Caco-2 (cell line): ENCODE measurements around the gene NLGN3. TPM values are rescaled to one million over a fixed set of nuclear protein-coding genes. Genes with fewer than 3 reads are reported as not detected.
A peak's percentile ranks its signal among the peaks of the same experiment; 100 is the strongest.

Source experiments
- BruUV-seq: library from RNA; stranded (reverse); fragments of 400-500 nt; replicated peaks from 2 replicates; lab custom pipeline; 2021; lab: Mats Ljungman, UMichigan
- CTCF ChIA-PET: fragments of 300-600 bp; sonication (Branson Sonifier 250); formaldehyde crosslinking; loops from one replicate; lab custom pipeline; 2022; ENCODE audit warnings: antibody characterized with exemption; lab: Charles Lee
- POLR2A ChIA-PET: fragments of 300-600 bp; sonication (Branson Sonifier 250); formaldehyde crosslinking; loops from one replicate; lab custom pipeline; 2022; ENCODE audit warnings: antibody characterized with exemption; lab: Charles Lee
- DNase-seq, 2 experiments: peaks; one replicate each; pipeline versions ENCODE4 v3.0.0 to v3.0.0-alpha.2; 2020 to 2022
- H3K27me3 ChIP-seq: replicated peaks from 2 replicates; pipeline ENCODE4 v1.6.0; 2011; ENCODE audit warnings: low read length; ENCODE audit not compliant: control insufficient read depth, insufficient read depth
- H3K36me3 ChIP-seq: 2 replicates; pipeline ENCODE4 v1.5.1; 2011; ENCODE audit warnings: low read length; ENCODE audit not compliant: control insufficient read depth, insufficient read depth
- H3K4me1 ChIP-seq: fragments of 250-450 bp; sonication (Bioruptor Pico); 2 replicates; pipeline ENCODE4 v1.5.1; 2020; ENCODE audit warnings: mild to moderate bottlenecking
- H3K4me3 ChIP-seq: 2 replicates; pipeline ENCODE4 v1.5.1; 2011; ENCODE audit warnings: low read depth, mild to moderate bottlenecking, control low read depth, low read length
- H3K9me3 ChIP-seq: fragments of 250-450 bp; sonication (Bioruptor Pico); 2 replicates; pipeline ENCODE4 v1.5.1; 2020; ENCODE audit warnings: mild to moderate bottlenecking, moderate library complexity
- H3K27ac Mint-ChIP-seq: one replicate; pipeline ENCODE4 v1.8.0; 2022; ENCODE audit warnings: mixed read lengths; ENCODE audit not compliant: unreplicated experiment
- H3K27me3 Mint-ChIP-seq: one replicate; pipeline ENCODE4 v1.8.0; 2022; ENCODE audit warnings: mixed read lengths; ENCODE audit not compliant: insufficient read depth, unreplicated experiment
- H3K36me3 Mint-ChIP-seq: one replicate; pipeline ENCODE4 v1.8.0; 2022; ENCODE audit warnings: mild to moderate bottlenecking, mixed read lengths; ENCODE audit not compliant: insufficient read depth, unreplicated experiment
- H3K4me1 Mint-ChIP-seq: one replicate; pipeline ENCODE4 v1.8.0; 2022; ENCODE audit warnings: low read depth, mixed read lengths; ENCODE audit not compliant: unreplicated experiment
- H3K4me3 Mint-ChIP-seq: one replicate; pipeline ENCODE4 v1.8.0; 2022; ENCODE audit warnings: mild to moderate bottlenecking, moderate library complexity, mixed read lengths; ENCODE audit not compliant: unreplicated experiment
- H3K9me3 Mint-ChIP-seq: one replicate; pipeline ENCODE4 v1.8.0; 2022; ENCODE audit warnings: mixed read lengths; ENCODE audit not compliant: unreplicated experiment
- CTCF ChIP-seq, 2 experiments: fragments of 200-600 bp in 1 of 2; IDR thresholded peaks; 1 replicate in 1 of 2; 2 replicates in 1 of 2; pipeline versions ENCODE4 v1.5.1 to v1.8.0; 2011 to 2022; ENCODE audit warnings: antibody characterized with exemption in 1 of 2, control low read depth in 1 of 2, inconsistent platforms in 1 of 2, low read depth in 1 of 2, low read length in 1 of 2, mild to moderate bottlenecking in 1 of 2, moderate library complexity in 1 of 2; ENCODE audit not compliant: insufficient read depth in 1 of 2, severe bottlenecking in 1 of 2, unreplicated experiment in 1 of 2
- intact Hi-C: fragments of 100-400 bp; cut with micrococcal nuclease; formaldehyde crosslinking; loops from one replicate; pipeline ENCODE4 v1.10.0; 2022; ENCODE audit not compliant: unreplicated experiment
- total RNA-seq: library from RNA; stranded (reverse); gene quantifications from 2 replicates; pipeline ENCODE4 v1.2.3, GENCODE V29; 2022

The NLGN3 gene
- total RNA-seq, 1 experiment from 2014 or later: 0.61 TPM

DNA sequence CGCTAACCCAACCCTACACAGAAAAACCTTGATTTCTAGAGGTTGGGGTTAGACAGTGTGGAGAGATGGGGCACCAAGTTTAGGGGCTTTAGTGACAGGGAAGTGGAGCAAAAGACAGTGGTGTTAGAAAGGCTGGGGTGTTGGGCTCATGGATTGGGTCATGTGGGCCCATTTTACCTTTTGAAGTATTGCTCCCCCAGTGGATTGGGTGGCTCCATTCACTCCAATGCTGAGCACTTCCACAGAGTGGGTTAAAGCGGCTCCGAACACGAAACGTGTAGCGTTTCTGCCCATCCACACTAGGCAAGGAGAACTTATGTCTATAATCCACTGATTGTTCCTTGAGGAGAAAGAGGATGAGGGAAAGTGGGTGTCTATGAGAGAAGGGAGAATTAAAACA, 35.6 kb upstream of the NLGN3 start:
- Mint-ChIP-seq H3K27me3 (no peaks in the 10 kb centered on the region), H3K4me1 (peaks cover 27% of the 10 kb centered on the region), H3K4me3 (no peak overlapping the region), H3K27ac (no peak overlapping the region), H3K36me3 (peaks cover 6% of the 10 kb centered on the region), H3K9me3 (no peaks in the 10 kb centered on the region)
- no TSS peak for BruUV-seq
- ChIA-PET POLR2A (no interaction called here), CTCF (no interaction called here)
- intact Hi-C loops: no loop called here
- peaks cover 9% of the 10 kb centered on the region for H3K4me1 ChIP-seq
- no peak for TF ChIP-seq CTCF (IDR thresholded peaks at IDR 0.05; ENCODE audit: insufficient read depth in 1 of 2, low read depth in 1 of 2, low read length in 1 of 2, severe bottlenecking in 1 of 2, unreplicated experiment in 1 of 2)
- H3K36me3 ChIP-seq: no peaks in the 10 kb centered on the region
- no peaks in the 10 kb centered on the region for H3K27me3 ChIP-seq
- no peaks in the 10 kb centered on the region for H3K9me3 ChIP-seq
- DNase-seq: no peak
- no peak overlapping the region for H3K4me3 ChIP-seq

GRCh38 chrX:71111141-71111843, 33.3 kb upstream of the NLGN3 start, which contains the start of gene IL2RG:
IL2RG (minus strand) TSS chrX:71111577; CDS start chrX:71111539, 38 bp downstream.
- TF ChIP-seq CTCF (IDR thresholded peaks at IDR 0.05; ENCODE audit: insufficient read depth in 1 of 2, low read depth in 1 of 2, low read length in 1 of 2, severe bottlenecking in 1 of 2, unreplicated experiment in 1 of 2): no peak
- BruUV-seq: TSS peak; percentile 67
- Mint-ChIP-seq H3K27ac (peak within 1 kb of the TSS; percentile 71), H3K9me3 (no peaks in the 10 kb centered on the region), H3K4me3 (peak within 1 kb of the TSS; percentile 38), H3K36me3 (peaks cover 6% of the 10 kb centered on the region), H3K4me1 (peaks cover 19% of the 10 kb centered on the region), H3K27me3 (no peaks in the 10 kb centered on the region)
- no peaks in the 10 kb centered on the region for H3K9me3 ChIP-seq
- intact Hi-C loops: no loop called here
- no peaks in the 10 kb centered on the region for H3K36me3 ChIP-seq
- peak; percentile 19 to 45 for DNase-seq
- H3K4me3 ChIP-seq: peak within 1 kb of the TSS; percentile 18; the same call in 1 of the 2 replicates
- H3K4me1 ChIP-seq: peaks cover 2% of the 10 kb centered on the region; the same call in 1 of the 2 replicates
- CTCF ChIA-PET: interaction anchor here (0.8 kb wide), 1 partner anchor 9 kb away, joined by 3 read pairs; no protein-coding TSS in a partner anchor
- POLR2A ChIA-PET: interaction anchor here (0.9 kb wide), 1 partner anchor 28 kb away, joined by 3 read pairs; no protein-coding TSS in a partner anchor
- no peaks in the 10 kb centered on the region for H3K27me3 ChIP-seq

GRCh38 chrX:71111921-71112431, 32.7 kb upstream of the NLGN3 start:
- peaks cover 6% of the 10 kb centered on the region for H3K36me3 Mint-ChIP-seq
- BruUV-seq: TSS peak; percentile 41

More at GRCh38 chrX:71111921-71112431, 32.7 kb upstream of the NLGN3 start:
- H3K4me1 ChIP-seq: no peaks in the 10 kb centered on the region
- H3K9me3 ChIP-seq: no peaks in the 10 kb centered on the region
- intact Hi-C loops: no loop called here
- DNase-seq: no peak
- H3K4me1 Mint-ChIP-seq: peaks cover 19% of the 10 kb centered on the region
- H3K27me3 Mint-ChIP-seq: no peaks in the 10 kb centered on the region
- no peaks in the 10 kb centered on the region for H3K36me3 ChIP-seq
- H3K27ac Mint-ChIP-seq: peak overlapping the region; percentile 43
- H3K4me3 ChIP-seq: no peak overlapping the region
- POLR2A ChIA-PET: interaction anchor here (0.9 kb wide), 1 partner anchor 27 kb away, joined by 3 read pairs; no protein-coding TSS in a partner anchor
- TF ChIP-seq CTCF (IDR thresholded peaks at IDR 0.05; ENCODE audit: insufficient read depth in 1 of 2, low read depth in 1 of 2, low read length in 1 of 2, severe bottlenecking in 1 of 2, unreplicated experiment in 1 of 2): no peak
- CTCF ChIA-PET: interaction anchor here (0.8 kb wide), 1 partner anchor 9 kb away, joined by 3 read pairs; no protein-coding TSS in a partner anchor
- no peaks in the 10 kb centered on the region for H3K9me3 Mint-ChIP-seq
- H3K4me3 Mint-ChIP-seq: no peak overlapping the region
- H3K27me3 ChIP-seq: no peaks in the 10 kb centered on the region
